H1 (cell line): ENCODE measurements around the gene ADAMTS20. TPM values are rescaled to one million over a fixed set of nuclear protein-coding genes. Genes with fewer than 3 reads are reported as not detected.
A peak's percentile ranks its signal among the peaks of the same experiment; 100 is the strongest.

Experiments
- CTCF ChIA-PET: fragments of 300-600 bp; sonication (Branson Sonifier 250); formaldehyde crosslinking; loops from one replicate; lab custom pipeline; 2021; ENCODE audit not compliant: partially characterized antibody; lab: Charles Lee
- POLR2A ChIA-PET: fragments of 300-600 bp; sonication (Branson Sonifier 250); formaldehyde crosslinking; loops from one replicate; lab custom pipeline; 2021; ENCODE audit warnings: inconsistent platforms; ENCODE audit not compliant: partially characterized antibody; lab: Charles Lee
- DNase-seq, 2 experiments: peaks; one replicate each; pipeline versions ENCODE4 v3.0.0 to v3.0.0-alpha.2; 2010 to 2022; ENCODE audit warnings: low spot score in 2 of 2, low read depth in 1 of 2, mixed read lengths in 1 of 2
- FAIRE-seq: peaks from 2 replicates; lab custom pipeline; 2011; peaks lifted over from hg19 to GRCh38; lab: Jason Lieb, UNC
- H2AFZ ChIP-seq: 2 replicates; pipeline ENCODE4 v1.8.1; 2012; ENCODE audit warnings: low read length, inconsistent platforms
- H2AK5ac ChIP-seq: 2 replicates; pipeline ENCODE4 v1.6.1; 2013; ENCODE audit warnings: low read depth, low read length
- H2BK120ac ChIP-seq: replicated peaks from 2 replicates; pipeline ENCODE3; 2013; ENCODE audit warnings: low read depth, low read length, inconsistent platforms
- H2BK12ac ChIP-seq: 2 replicates; pipeline ENCODE4 v1.6.1; 2013; ENCODE audit warnings: low read depth, low read length
- H2BK15ac ChIP-seq: 2 replicates; pipeline ENCODE4 v1.6.1; 2013; ENCODE audit warnings: low read length
- H2BK20ac ChIP-seq: 2 replicates; pipeline ENCODE4 v1.6.1; 2013; ENCODE audit warnings: low read length
- H2BK5ac ChIP-seq: 2 replicates; pipeline ENCODE4 v1.6.1; 2013; ENCODE audit warnings: low read depth, low read length
- H3K14ac ChIP-seq: 2 replicates; pipeline ENCODE4 v1.6.1; 2013; ENCODE audit warnings: inconsistent platforms; ENCODE audit not compliant: insufficient read length
- H3K18ac ChIP-seq: 2 replicates; pipeline ENCODE4 v1.6.1; 2013; ENCODE audit warnings: low read length; ENCODE audit errors: extremely low read depth
- H3K23ac ChIP-seq: 2 replicates; pipeline ENCODE4 v1.6.1; 2013; ENCODE audit warnings: inconsistent platforms; ENCODE audit not compliant: insufficient read length
- H3K23me2 ChIP-seq: 2 replicates; pipeline ENCODE4 v1.6.1; 2013; ENCODE audit warnings: low read depth, low read length
- H3K27ac ChIP-seq: 2 replicates; pipeline ENCODE4 v1.6.1; 2011; ENCODE audit warnings: low read depth, low read length, inconsistent platforms
- H3K27me3 ChIP-seq, 4 experiments: replicated peaks in 1 of 4; 1 replicate in 1 of 4; 2 replicates in 3 of 4; pipeline versions ENCODE4 v1.6.1 to v1.8.1; 2011 to 2013; ENCODE audit warnings: low read length in 3 of 4, mild to moderate bottlenecking in 3 of 4, inconsistent platforms in 2 of 4, mixed read lengths in 2 of 4, moderate library complexity in 1 of 4; ENCODE audit not compliant: control insufficient read depth in 3 of 4, insufficient read depth in 3 of 4; ENCODE audit errors: extremely low read depth in 1 of 4
- H3K36me3 ChIP-seq, 4 experiments: 2 replicates each; pipeline versions ENCODE4 v1.6.1 to v1.8.1; 2011 to 2013; ENCODE audit warnings: mild to moderate bottlenecking in 4 of 4, low read length in 3 of 4, moderate library complexity in 2 of 4, control low read depth in 1 of 4, inconsistent platforms in 1 of 4; ENCODE audit not compliant: insufficient read depth in 4 of 4, control insufficient read depth in 2 of 4
- H3K4ac ChIP-seq: replicated peaks from 2 replicates; pipeline ENCODE3; 2013; ENCODE audit warnings: low read length, low read depth, mixed read lengths, inconsistent platforms; ENCODE audit not compliant: insufficient read length
- H3K4me1 ChIP-seq, 4 experiments: replicated peaks in 1 of 4; 1 replicate in 1 of 4; 2 replicates in 3 of 4; pipeline versions ENCODE4 v1.6.1 to v1.8.1; 2011 to 2013; ENCODE audit warnings: low read length in 3 of 4, inconsistent platforms in 2 of 4, mixed read lengths in 1 of 4; ENCODE audit not compliant: insufficient read depth in 4 of 4, control insufficient read depth in 3 of 4
- H3K4me2 ChIP-seq, 2 experiments: 2 replicates each; pipeline versions ENCODE4 v1.6.1 to v1.8.1; 2011 to 2013; ENCODE audit warnings: low read depth in 2 of 2, low read length in 2 of 2, control low read depth in 1 of 2, inconsistent platforms in 1 of 2, mild to moderate bottlenecking in 1 of 2; ENCODE audit not compliant: insufficient read depth in 1 of 2
- H3K4me3 ChIP-seq, 4 experiments: fragments of 200-600, 300-600 bp in 1 of 4; sonication (generic), shearing (Covaris generic), sonication (Bioruptor Twin) in 1 of 4; 2 replicates each; pipeline versions ENCODE4 v1.5.1 to v1.8.1; 2011 to 2016; ENCODE audit warnings: low read length in 4 of 4, low read depth in 3 of 4, control low read depth in 2 of 4, inconsistent platforms in 2 of 4, mild to moderate bottlenecking in 2 of 4, mixed read lengths in 1 of 4, moderate library complexity in 1 of 4; ENCODE audit not compliant: insufficient read depth in 2 of 4; ENCODE audit errors: extremely low read depth in 1 of 4
- H3K56ac ChIP-seq: replicated peaks from 2 replicates; pipeline ENCODE3; 2013; ENCODE audit warnings: low read depth, mild to moderate bottlenecking, mixed read lengths, low read length, inconsistent platforms; ENCODE audit not compliant: insufficient read length
- H3K79me1 ChIP-seq: 2 replicates; pipeline ENCODE4 v1.6.1; 2013; ENCODE audit warnings: low read depth, low read length, control low read depth
- H3K79me2 ChIP-seq, 2 experiments: 2 replicates each; pipeline versions ENCODE4 v1.6.1 to v1.8.1; 2012 to 2013; ENCODE audit warnings: low read length in 2 of 2, mild to moderate bottlenecking in 2 of 2, inconsistent platforms in 1 of 2; ENCODE audit not compliant: insufficient read depth in 2 of 2, control insufficient read depth in 1 of 2
- H3K9ac ChIP-seq, 4 experiments: replicated peaks in 1 of 4; 1 replicate in 1 of 4; 2 replicates in 3 of 4; pipeline versions ENCODE4 v1.6.1 to v1.8.1; 2011 to 2013; ENCODE audit warnings: low read depth in 3 of 4, low read length in 3 of 4, control low read depth in 2 of 4, mild to moderate bottlenecking in 2 of 4, moderate library complexity in 2 of 4, inconsistent platforms in 1 of 4; ENCODE audit errors: extremely low read depth in 1 of 4
- H3K9me3 ChIP-seq, 2 experiments: 2 replicates each; pipeline versions ENCODE4 v1.6.1 to v1.8.1; 2012 to 2013; ENCODE audit warnings: mild to moderate bottlenecking in 2 of 2, moderate library complexity in 2 of 2, control low read depth in 1 of 2, inconsistent platforms in 1 of 2, low read depth in 1 of 2, low read length in 1 of 2, mixed read lengths in 1 of 2; ENCODE audit not compliant: insufficient read depth in 2 of 2
- H4K20me1 ChIP-seq, 2 experiments: replicated peaks in 1 of 2; 2 replicates each; pipeline versions ENCODE3 to v1.8.1; 2011 to 2013; ENCODE audit warnings: inconsistent platforms in 2 of 2, low read length in 2 of 2, mild to moderate bottlenecking in 1 of 2; ENCODE audit not compliant: insufficient read depth in 2 of 2, control insufficient read depth in 1 of 2
- H4K5ac ChIP-seq: 2 replicates; pipeline ENCODE4 v1.6.1; 2013; ENCODE audit warnings: low read length, low read depth, mixed read lengths, inconsistent platforms; ENCODE audit not compliant: insufficient read length
- H4K8ac ChIP-seq: 2 replicates; pipeline ENCODE4 v1.8.0; 2013; ENCODE audit warnings: mild to moderate bottlenecking, moderate library complexity, low read length, inconsistent platforms; ENCODE audit not compliant: insufficient read depth; ENCODE audit errors: extremely low read depth
- H4K91ac ChIP-seq: replicated peaks from 2 replicates; pipeline ENCODE3; 2013; ENCODE audit warnings: low read length, mixed read lengths, inconsistent platforms; ENCODE audit not compliant: insufficient read length
- RAD21 ChIP-seq, 2 experiments: IDR thresholded peaks in 1 of 2; conservative IDR thresholded peaks in 1 of 2; 2 replicates each; pipeline ENCODE4 v1.6.1; 2011; ENCODE audit warnings: low read depth in 2 of 2, low read length in 2 of 2, improper control_type of control experiment in 1 of 2, inconsistent platforms in 1 of 2, mild to moderate bottlenecking in 1 of 2, moderate library complexity in 1 of 2
- TAF7 ChIP-seq: optimal IDR thresholded peaks from 2 replicates; pipeline ENCODE3; 2011; ENCODE audit warnings: low read depth, mild to moderate bottlenecking, inconsistent platforms, low read length, moderate library complexity, borderline replicate concordance
- WGBS, 2 experiments: shearing (Covaris generic) in 1 of 2; methylation state at CpG; one replicate each; pipeline versions ENCODE4 v1.1.6 to v1.1.7; 2013 to 2015; ENCODE audit warnings: low lambda C conversion rate in 2 of 2, mixed read lengths in 2 of 2, inconsistent platforms in 1 of 2, low coverage in 1 of 2, missing lambda C conversion rate in 1 of 2; ENCODE audit not compliant: insufficient replicate concordance in 2 of 2, insufficient coverage in 1 of 2, insufficient read length in 1 of 2; ENCODE audit errors: extremely low coverage in 1 of 2, missing lambda C conversion rate in 1 of 2; 5-methylcytosine and 5-hydroxymethylcytosine counted together
- polyA plus RNA-seq, 7 experiments: library from polyadenylated mRNA; depleted of rRNA in 3 of 7; stranded (reverse) in 5 of 7; unstranded in 2 of 7; fragments of >200 nt in 5 of 7; fragments of 200-250 nt in 2 of 7; gene quantifications; 1 replicate in 5 of 7; 2 replicates in 1 of 7; 4 replicates in 1 of 7; pipeline versions ENCODE4 v1.2.1 to v1.2.3, GENCODE V29; 2011 to 2013; ENCODE audit warnings: missing spikeins in 2 of 7, mixed read lengths in 2 of 7
- total RNA-seq: library from RNA; stranded (reverse); fragmentation: NEBNext Ultra II Directional; extraction: Animal tissue kit (Norgen Biotek cat#: 25700); gene quantifications from 2 replicates; pipeline ENCODE4 v1.2.1, GENCODE V29; 2021

ADAMTS20 gene
- total and polyA plus RNA-seq, 2 of the 8 experiments (the other 6 are each of a cell fraction or from before 2014, with no cell fraction given): 2.9 to 5.1 TPM

DNA sequence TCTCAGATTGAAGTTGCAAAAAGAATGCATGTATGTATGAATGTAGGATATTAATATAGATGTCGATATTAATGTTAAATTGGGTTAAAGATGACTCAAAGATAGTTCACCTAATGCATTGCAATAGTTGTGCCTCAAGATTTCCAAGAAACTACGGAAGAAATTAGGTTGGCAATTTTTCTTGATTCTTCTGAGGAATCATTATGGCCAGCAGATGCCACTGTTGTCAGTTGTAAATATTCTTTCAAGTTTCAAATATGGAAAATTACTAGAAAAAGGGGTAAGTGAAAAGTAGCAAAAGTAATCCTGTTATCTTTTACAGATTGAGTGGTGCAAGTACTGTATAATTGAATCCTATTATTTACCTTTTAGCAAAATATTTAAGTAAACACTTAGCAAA is 202.1 kb downstream of the ADAMTS20 start:
- Histone ChIP-seq H4K91ac (no peak overlapping the region), H3K4ac (no peak overlapping the region), H3K27me3 (0 out of 7 replicates have a peak, but pooled peaks cover 0 to 3% (median 0%) of the 10 kb centered on the region in 4 experiments), H2BK5ac (no peak overlapping the region), H3K79me2 (no peaks in the 10 kb centered on the region), H3K79me1 (no peaks in the 10 kb centered on the region), H2AFZ (no peak overlapping the region), H3K56ac (no peak overlapping the region), H3K27ac (no peak overlapping the region), H2BK20ac (no peak overlapping the region), H3K9ac (no peak overlapping the region), H2AK5ac (no peak overlapping the region), H2BK120ac (no peak overlapping the region), H3K18ac (no peak overlapping the region), H3K23me2 (no peaks in the 10 kb centered on the region), H3K4me2 (no peak overlapping the region), H4K20me1 (no peaks in the 10 kb centered on the region), H4K5ac (no peak overlapping the region), H2BK15ac (no peak overlapping the region), H3K23ac (no peak overlapping the region), H3K4me1 (no peaks in the 10 kb centered on the region), H3K4me3 (no peak overlapping the region), H3K9me3 (peaks cover 4 to 10% of the 10 kb centered on the region in 2 experiments), H3K36me3 (no peaks in the 10 kb centered on the region), H2BK12ac (no peak overlapping the region), H4K8ac (no peak overlapping the region), H3K14ac (no peak overlapping the region)
- ChIA-PET CTCF (no interaction called here), POLR2A (no interaction called here)
- DNase-seq (no peak), FAIRE-seq (no peak)
- TF ChIP-seq RAD21 (IDR thresholded peaks at IDR 0.05 in 1 of 2, conservative IDR thresholded peaks at IDR 0.05 in 1 of 2; ENCODE audit: low read depth in 2 of 2, low read length in 2 of 2) (peak in 1 of 2 experiments; percentile 32; a peak in 3 of 4 replicates), TAF7 (no peak)
- WGBS, 2 experiments: 89 to 100% methylated on average over 1 to 2 of the region's 2 CpGs
